Measurements from ENCODE around the gene F11.

- TF ChIP-seq CTCF (IDR thresholded peaks at IDR 0.05; ENCODE audit: low read depth, low read length, poor library complexity, severe bottlenecking): no peak
- TF ChIP-seq EZH2phosphoT487 (IDR thresholded peaks at IDR 0.05; ENCODE audit: borderline replicate concordance, low read length): no peak
These were observed 19.2 kb downstream of the F11 start for GRCh38 chr4:186285147-186285546.
